Stimulated activated CD4-positive, alpha-beta T cell treated with anti-CD3 and anti-CD28 coated beads, Interleukin-2, amount 100 ng/mL, for 24 hours (primary cell): ENCODE measurements around the gene OR52A5.
A peak's percentile ranks its signal among the peaks of the same experiment; 100 is the strongest.
"Not testable (repeated sequence)": the region's sequence is repeated elsewhere in the genome, so short reads cannot be mapped to it uniquely, and the experiment has no call there.

ENCODE experiments used
- DNase-seq, 2 donors: peaks; one replicate each; pipeline ENCODE4 v3.0.0-alpha.2; 2020

OR52A5 gene

DNA sequence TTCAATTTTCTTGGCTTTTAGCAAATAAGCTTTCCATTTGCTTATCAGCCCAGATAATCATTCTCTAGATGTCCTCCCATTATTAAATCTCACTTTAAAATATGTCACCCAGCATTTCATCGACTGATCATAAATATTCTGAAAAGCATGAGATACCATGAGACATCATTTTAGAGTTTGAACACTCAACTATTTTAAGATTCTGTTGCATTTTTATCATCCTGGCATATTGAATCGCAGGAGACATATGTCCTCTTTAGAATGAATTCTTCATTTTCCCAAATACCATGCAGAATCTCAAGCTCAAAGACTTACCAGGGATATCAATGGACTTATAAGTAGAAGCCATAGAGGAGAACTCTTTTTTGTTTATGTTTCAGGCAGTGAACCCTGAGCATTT lies at the start of gene OR52A5:
OR52A5 (minus strand) TSS at position 361 of the 400 bp plus-strand sequence. CDS start 5,714 bp downstream, outside the sequence.
- DNase-seq: no peak

GRCh38 chr11:5178046-5178837 lies 40.1 kb upstream of the OR52A5 start:
- DNase-seq: no peak

- no peak for DNase-seq
These were observed 36.8 kb upstream of the OR52A5 start for GRCh38 chr11:5174934-5175333.

DNA sequence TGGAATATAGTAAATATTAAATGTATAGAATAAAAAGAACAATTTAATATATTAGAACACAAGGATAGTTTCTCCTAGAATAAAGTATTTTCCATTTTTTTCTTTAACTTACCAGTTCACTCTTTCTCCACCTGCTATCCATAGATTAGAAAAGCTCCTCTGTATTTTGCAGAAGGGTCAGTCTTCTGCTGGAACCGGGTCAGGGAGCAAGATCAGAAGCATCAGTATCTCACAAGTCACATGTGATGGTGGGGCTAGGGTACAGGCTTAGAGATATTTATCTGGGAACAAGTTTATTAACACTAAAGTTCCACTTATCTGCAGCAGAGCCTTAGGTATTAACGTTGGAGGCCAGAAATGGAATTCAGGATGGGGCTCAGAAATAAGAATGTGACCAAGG lies 33.7 kb upstream of the OR52A5 start:
- no peak for DNase-seq

DNA sequence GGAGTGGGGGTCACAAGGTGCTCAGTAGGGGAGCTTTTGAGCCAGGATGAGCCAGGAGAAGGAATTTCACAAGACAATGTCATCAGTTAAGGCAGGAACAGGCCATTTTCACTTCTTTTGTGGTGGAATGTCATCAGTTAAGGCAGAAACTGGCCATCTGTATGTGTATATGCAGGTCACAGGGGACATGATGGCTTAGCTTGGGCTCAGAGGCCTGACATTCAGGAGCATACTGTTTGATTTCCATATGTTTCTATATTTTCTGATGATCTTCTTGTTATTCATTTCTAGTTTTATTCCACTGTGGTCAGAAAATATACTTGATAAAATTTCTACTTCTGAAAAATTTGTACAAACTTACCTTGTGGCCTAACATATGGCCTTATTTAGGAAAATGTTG lies 27.7 kb upstream of the OR52A5 start:
- not testable (repeated sequence) for DNase-seq

GRCh38 chr11:5164807-5165206 lies 26.7 kb upstream of the OR52A5 start:
- DNase-seq: not testable (repeated sequence)

- not testable (repeated sequence) for DNase-seq
These were observed 22.9 kb upstream of the OR52A5 start for GRCh38 chr11:5161045-5161444.

DNA sequence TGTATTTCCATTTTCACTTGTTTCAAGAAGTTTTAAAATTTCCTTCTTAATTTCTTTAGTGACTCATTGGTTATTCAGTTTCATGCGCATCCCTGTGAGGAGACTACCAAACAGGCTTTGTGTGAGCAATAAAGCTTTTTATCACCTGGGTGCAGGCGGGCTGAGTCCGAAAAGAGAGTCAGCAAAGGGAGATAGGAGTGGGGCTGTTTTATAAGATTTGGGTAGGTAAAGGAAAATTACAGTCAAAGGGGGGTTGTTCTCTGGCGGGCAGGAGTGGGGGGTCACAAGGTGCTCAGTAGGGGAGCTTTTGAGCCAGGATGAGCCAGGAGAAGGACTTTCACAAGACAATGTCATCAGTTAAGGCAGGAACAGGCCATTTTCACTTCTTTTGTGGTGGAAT lies 22.1 kb upstream of the OR52A5 start:
- not testable (repeated sequence) for DNase-seq

DNA sequence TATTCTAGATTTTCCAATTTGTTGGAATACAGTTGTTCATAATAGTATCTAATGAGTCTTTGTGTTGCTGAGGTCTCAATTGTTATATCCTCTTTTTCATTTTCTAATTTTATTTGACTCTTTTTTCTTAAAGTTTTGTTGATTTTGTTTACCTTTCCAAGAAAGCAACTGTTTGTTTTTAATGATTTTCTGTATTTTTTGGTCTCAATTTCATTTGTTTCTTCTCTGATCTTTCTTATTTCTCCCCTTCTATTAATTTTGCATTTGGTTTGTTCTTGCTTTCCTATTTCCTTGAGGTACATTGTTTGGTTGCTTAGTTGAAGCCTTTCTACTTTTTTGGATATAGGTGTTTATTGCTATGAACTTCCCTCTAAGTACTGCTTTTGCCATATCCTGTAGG lies 21.6 kb upstream of the OR52A5 start:
- no peak for DNase-seq

- DNase-seq: no peak
These were observed 16.5 kb upstream of the OR52A5 start, which contains the start of gene OR52A1 for GRCh38 chr11:5154657-5155056. Gene OR52A1 (minus strand): TSS chr11:5154757. CDS start chr11:5152369, 2,388 bp downstream.

- no peak for DNase-seq
These were observed 15.6 kb upstream of the OR52A5 start for GRCh38 chr11:5153574-5154431.

DNA sequence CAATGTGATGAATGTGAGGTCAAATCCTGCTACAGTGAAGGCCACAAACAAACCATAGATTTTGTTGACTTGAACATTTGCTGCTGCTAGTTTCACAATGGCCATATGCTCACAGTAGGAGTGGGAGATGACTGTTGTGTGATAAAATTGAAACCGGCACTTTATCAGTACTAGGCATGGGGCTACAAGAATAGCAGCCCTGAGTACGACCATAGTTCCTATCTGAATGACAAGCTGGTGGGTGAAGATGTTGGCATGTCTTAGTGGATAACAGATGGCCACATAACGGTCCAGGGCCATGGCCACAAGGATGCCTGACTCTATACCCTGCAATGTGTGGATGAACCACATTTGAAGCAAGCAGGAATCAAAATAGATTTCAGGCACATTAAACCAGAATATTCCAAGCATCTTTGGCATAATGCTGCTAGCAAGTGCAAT lies 13.6 kb upstream of the OR52A5 start:
- no peak for DNase-seq

DNA sequence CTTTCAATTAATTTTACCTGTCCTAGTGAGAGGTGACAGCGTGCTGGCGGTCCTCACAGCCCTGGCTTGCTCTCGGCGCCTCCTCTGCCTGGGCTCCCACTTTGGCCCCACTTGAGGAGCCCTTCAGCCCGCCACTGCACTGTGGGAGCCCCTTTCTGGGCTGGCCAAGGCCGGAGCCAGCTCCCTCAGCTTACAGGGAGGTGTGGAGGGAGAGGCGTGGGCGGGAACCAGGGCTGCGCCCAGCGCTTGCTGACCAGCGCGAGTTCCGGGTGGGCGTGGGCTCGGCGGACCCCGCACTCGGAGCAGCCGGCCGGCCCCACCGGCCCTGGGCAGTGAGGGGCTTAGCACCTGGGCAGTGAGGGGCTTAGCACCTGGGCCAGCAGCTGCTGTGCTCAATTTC lies 6.0 kb upstream of the OR52A5 start:
- DNase-seq: not testable (repeated sequence)

DNA sequence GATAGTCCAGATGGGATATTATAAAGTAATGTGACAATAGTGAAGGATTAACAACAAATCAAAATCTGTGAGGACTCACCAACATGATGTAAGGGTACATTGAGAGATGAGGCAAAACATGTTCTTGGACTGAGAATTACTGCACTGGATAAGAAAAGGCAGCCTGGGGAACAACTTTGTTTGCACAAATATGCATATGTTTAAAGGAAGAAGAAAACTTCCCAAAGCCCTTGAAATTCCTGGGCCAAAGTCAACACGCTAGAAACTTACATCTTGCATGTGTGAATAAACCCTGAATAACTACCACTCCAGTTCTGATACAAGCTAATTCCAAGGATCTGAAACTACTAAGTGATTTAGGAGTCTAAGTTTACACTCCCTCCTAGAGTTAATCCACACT lies 1.1 kb downstream of the OR52A5 start:
- DNase-seq: no peak

DNA sequence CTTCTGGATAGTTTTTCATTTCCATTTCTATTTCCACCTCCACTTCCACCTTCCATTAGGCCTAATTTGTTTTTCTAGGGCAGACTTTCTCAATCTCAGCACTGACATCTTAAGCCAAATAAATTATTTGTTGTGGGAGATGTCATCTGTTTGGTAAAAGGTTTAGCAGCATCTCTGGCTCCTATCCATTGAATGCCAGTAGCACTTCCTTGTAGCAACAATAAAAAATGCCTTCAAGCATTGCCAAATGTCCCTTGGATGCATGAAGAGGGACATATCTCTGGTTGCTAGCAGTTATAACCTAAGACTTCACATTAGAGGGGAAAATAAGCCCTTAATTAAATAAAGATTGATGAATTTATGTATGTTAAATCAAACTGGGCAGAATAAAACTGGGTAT lies 1.9 kb downstream of the OR52A5 start:
- no peak for DNase-seq

DNA sequence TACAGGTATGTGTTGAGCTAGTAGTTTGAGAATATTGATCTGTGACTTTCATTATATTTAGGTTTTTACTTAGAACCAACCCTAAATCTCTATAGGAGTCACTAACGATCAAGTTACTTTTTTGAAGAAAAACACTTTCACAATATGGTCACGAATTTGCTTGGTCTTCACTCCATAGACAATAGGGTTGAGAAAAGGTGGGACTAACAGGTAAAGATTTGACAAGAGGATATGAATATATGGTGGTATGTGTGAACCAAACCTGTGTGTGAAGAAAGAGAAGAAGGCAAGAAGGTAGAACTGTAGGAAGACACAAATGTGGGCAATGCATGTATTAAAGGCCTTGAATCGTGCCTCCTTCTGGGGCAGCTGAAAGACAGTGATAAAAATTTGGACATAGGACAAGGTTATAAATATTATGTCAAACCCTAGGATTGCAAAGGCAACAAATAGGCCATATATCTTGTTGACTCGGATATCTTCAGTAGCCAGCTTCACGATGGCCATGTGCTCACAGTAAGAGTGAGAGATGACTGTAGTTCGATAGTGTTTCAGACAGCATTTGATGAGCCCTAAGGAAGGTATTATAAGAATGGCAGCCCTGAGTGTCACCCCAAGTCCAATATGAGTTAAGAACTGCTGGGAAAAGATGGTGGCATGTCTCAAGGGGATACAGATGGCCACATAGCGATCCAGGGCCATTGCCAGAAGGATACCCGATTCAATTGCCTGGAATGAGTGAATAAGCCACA lies 6.4 kb downstream of the OR52A5 start:
- no peak for DNase-seq

GRCh38 chr11:5129457-5129877 lies 8.7 kb downstream of the OR52A5 start:
- no peak for DNase-seq

- DNase-seq: no peak
These were observed 13.1 kb downstream of the OR52A5 start for GRCh38 chr11:5124891-5125620.

GRCh38 chr11:5123802-5124521 lies 14.2 kb downstream of the OR52A5 start:
- DNase-seq: peak; percentile 54 to 58

DNA sequence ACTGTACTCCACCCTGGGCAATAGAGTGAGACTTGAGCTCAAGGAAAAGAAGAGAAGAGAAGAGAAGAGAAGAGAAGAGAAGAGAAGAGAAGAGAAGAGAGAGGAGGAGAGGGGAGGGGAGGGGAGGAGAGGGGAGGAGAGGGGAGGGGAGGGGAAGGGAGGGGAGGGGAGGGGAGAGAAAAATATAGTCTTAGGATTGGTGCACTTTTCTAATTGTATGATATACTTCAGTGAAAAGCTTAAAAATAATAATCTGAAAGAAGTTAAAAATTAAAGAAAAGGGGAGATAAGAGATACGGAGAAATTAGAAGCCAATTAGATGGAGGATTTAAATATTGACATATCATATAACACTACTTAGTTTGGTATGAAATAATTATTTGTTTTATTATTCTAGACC lies 19.3 kb downstream of the OR52A5 start:
- no peak for DNase-seq

GRCh38 chr11:5117588-5117987 lies 20.6 kb downstream of the OR52A5 start:
- DNase-seq: no peak

DNA sequence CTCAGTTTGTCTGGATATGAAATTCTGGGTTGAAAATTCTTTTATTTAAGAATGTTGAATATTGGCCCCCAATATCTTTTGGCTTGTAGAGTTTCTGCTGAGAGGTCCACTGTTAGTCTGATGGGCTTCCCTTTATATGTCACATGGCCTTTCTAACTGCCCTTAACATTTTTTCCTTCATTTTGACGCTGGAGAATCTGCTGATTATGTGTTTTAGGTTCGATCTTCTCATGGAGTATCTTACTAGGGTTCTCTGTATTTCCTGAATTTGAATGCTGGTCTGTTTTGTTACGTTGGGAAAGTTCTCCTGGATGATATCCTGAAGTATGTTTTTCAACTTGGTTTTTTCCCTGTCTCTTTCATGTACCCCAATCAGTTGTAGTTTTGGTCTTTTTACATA lies 22.8 kb downstream of the OR52A5 start:
- DNase-seq: no peak
